HL-60/S4 treated with retinoic acid at 250 ng/mL for 4 days and 3 days (cell line): ENCODE measurements around the gene GPR75.

Source experiments
- in situ Hi-C: fragments of 300-500 bp; cut with MboI; formaldehyde crosslinking; loops from 2 replicates; pipeline ENCODE4 v1.7.0; 2022; ENCODE audit warnings: low sequenced_read_pairs

GPR75 gene

DNA sequence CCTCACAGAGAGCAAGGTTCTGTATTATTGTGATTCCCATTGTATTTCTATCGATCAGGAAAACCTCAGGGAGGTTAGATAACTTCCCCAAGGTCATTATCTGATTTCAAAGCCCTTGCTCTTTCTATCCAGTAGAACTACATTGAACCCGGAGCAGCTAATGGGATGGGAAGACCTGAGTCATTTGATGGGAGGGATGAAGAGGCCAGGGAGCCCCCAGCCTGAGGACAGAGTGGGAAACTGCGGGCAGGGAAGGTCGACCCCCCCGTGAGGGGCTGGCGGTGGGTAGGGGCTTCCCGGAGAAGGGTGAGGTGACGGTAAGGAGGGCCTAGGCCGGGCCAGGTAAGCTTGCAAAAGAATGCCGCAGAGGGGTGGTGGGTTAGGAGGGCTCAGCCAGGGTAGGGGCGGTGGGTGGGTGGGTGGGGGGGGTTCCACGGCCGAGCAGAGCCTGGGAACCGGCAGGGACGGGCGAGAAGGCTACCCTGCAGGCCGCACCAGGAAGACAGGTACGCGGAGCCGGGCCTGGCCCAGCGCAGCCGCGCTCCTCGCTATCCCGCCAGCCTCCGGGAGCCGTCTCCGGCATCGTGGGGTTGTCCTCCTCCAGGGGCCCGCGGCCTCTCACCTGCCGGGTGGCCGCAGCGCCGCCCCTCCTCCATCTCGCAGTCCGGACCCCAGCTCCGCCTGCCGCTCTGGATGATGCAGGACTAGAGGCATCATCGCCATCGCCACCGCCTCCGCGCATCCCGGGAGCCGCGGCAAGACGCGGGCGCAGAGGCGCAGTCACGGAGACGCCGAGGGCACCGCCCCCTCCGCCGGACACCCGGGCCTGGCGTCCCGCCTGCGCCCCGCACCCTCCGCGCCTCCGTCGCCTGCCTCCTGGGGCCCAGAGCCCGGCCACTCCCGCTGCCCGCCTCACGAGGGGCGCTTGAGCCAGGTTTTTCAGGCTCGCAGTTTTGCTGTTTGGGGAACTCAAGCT, at the start of gene GPR75:
TSS of gene GPR75 (minus strand) at position 762 of the 976 bp plus-strand sequence. CDS start 5,211 bp downstream, outside the sequence.
- in situ Hi-C loops = no loop called here

GRCh38 chr2:53907582-53907981, 47.8 kb upstream of the GPR75 start:
- in situ Hi-C loops = no loop called here

DNA sequence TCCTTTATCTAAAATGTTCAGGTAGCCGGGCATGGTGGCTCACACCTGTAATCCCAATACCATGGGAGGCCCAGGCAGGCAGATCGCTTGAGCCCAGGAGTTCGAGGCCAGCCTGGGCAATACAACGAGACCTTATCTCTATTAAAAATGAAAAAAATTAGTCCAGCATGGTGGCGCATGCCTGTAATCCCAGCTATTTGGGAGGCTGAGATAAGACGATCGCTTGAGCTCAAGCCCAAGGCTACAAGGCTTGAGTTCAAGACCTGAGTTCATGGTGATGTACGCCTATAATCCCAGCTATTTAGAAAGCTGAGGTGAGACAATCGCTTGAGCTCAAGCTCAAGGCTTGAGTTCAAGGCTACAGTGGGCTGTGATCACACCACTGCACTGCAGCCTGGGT, 45.6 kb upstream of the GPR75 start:
- in situ Hi-C loops = no loop called here

DNA sequence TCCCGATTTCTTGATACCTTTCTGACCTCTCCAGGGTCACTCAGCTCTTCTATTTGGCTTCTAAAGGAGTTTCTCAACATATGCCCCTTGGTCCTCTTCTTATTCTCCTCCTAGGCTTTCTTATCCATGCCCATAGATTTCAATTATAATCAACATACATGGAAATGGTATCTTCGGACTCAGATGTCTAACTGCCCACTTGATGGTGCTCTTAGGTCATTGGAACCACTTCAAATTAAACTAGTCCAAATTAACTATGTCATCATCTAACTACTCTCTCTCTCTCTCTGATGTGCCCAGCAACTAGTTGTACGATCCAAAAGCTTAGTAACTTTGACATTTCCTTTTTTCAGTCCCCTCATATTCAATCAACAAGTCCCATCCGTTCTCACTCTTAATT, 43.2 kb upstream of the GPR75 start:
- in situ Hi-C loops = no loop called here

GRCh38 chr2:53901192-53901591, 41.4 kb upstream of the GPR75 start:
- in situ Hi-C loops = no loop called here

GRCh38 chr2:53896864-53897263, 37.1 kb upstream of the GPR75 start:
- in situ Hi-C loops = no loop called here

GRCh38 chr2:53886406-53887280, 26.9 kb upstream of the GPR75 start:
- in situ Hi-C loops = no loop called here

DNA sequence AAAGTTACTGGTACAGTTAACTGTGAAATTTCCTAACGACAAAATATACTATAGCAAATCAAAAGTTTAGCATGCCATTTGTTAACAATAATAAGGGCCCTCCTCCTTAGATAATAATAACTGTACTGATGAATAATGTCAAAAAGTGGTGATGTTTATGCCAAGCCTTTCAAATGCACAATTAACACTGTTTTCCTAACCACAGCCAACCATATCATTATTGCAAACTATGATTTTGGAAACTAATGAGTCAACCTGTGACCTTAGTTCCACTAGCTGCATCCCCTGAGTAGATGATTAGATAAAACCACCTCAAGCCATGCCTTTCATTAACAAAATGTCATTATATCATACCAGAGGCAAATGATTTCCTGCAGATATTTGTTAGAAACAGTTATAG, 25.1 kb upstream of the GPR75 start:
- in situ Hi-C loops = no loop called here

GRCh38 chr2:53881986-53882385, 22.2 kb upstream of the GPR75 start:
- in situ Hi-C loops = no loop called here

GRCh38 chr2:53881360-53881759, 21.6 kb upstream of the GPR75 start:
- in situ Hi-C loops = no loop called here

- in situ Hi-C loops = no loop called here
Observed at GRCh38 chr2:53880756-53881155, 21.0 kb upstream of the GPR75 start.

DNA sequence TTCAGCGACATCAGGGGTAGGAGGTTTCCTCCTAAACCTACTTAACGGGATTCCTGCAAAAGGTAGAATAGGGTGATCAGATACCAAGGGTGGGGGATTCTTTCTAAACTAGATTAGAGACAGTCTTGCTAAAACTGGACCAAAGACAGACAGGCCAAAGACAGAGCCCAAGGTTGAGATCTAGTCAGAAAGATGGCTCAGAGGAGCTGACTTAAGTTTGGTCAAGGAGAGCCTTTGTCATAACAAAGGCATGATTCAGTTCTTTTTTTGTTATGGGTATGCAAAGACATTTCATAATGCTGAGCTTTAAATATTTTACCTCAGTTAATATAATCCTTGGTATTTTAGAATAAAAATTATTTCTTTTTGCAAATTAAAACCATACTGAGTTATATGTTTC, 17.8 kb upstream of the GPR75 start:
- in situ Hi-C loops = no loop called here

DNA sequence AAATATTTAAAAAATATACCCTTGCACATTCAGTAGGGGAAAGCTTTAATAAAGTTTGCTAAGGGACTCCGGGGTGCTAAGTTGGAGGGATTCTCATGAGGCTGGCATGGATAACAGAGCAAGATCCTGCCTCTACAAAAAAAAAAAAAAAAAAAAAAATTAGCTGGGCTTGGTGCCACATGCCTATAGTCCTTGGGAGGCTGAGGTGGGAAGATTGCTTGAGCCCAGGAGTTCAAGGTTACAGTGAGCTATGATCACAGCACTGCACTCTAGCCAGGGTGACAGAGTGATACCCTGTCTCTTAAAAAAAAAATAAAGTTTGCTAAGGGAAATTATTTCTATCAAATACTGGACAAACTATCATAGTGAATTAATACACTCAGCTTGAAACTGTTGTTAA, 17.3 kb upstream of the GPR75 start:
- in situ Hi-C loops = no loop called here

GRCh38 chr2:53874401-53874950, 14.7 kb upstream of the GPR75 start:
- in situ Hi-C loops = no loop called here

DNA sequence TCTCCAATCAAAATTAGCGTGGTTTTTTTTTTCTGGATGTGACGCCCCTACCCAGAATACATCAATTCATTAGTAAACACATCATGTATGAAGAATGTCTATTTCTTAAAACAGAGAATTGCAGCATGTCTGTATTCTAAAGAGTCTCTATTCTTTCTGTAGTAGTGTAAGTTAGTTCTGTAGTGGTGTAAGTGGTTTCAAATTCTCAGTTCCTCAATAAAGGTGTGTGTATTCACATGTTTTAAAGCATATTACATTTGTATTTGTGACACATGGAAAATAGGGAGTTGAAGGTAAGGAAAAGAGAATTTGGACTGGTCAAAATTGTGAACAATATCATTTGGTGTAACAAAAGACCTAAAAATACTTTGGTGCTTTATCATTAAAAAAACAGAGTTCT, 8.0 kb upstream of the GPR75 start:
- in situ Hi-C loops = no loop called here

- in situ Hi-C loops = no loop called here
Observed at GRCh38 chr2:53867169-53867568, 7.4 kb upstream of the GPR75 start.

DNA sequence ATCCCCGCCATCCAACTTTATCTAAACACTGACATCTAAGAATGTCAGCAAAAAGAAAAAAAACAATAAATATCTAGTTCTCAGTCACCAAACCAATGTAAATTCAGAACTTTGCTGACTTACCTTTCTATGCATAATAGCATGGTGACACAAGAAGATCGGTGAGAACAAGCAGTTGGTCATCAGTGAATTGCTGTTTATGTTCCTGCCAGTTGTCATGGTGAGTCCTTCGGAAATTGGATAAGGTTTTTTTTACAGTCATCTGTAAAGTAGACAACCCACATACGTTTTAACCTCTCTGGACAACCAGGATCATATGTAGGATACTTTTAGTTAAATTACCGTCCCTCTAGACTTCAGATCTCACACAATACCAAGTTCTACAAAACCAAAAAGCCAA, 6.2 kb upstream of the GPR75 start:
- in situ Hi-C loops = no loop called here

DNA sequence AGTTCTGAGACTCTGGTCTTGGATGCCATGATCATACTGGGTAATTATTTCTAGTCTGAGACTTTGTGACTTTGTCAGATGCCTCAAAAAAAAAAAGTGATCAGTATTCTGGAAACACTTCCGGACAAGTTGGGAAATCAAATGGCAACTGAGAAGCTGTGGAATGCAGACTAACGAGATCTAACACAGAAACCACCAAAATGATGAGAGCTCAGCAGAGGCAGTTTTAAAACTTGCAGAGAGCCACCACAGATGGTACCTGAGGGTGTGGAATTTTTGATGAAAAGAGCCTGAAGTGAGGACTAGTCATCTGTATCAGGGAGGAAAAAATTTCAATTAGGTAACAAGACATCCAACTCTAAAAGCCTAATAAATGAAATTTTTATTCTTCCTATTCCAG, 5.5 kb upstream of the GPR75 start:
- in situ Hi-C loops = no loop called here

- in situ Hi-C loops = no loop called here
Observed at GRCh38 chr2:53863538-53864227, 3.9 kb upstream of the GPR75 start.

GRCh38 chr2:53861824-53862223, 2.1 kb upstream of the GPR75 start:
- in situ Hi-C loops = no loop called here

GRCh38 chr2:53856272-53856671, 3.5 kb downstream of the GPR75 start:
- in situ Hi-C loops = no loop called here
